CD4-positive, alpha-beta T cell treated with Interleukin-1 beta for 1 hour (primary cell): ENCODE measurements around the gene ABLIM3.
"Not testable (repeated sequence)": the region's sequence is repeated elsewhere in the genome, so short reads cannot be mapped to it uniquely, and the experiment has no call there.

Source experiments
- DNase-seq, 2 donors: peaks; one replicate each; pipeline ENCODE4 v3.0.0-alpha.2; 2020 to 2022

The ABLIM3 gene

DNA sequence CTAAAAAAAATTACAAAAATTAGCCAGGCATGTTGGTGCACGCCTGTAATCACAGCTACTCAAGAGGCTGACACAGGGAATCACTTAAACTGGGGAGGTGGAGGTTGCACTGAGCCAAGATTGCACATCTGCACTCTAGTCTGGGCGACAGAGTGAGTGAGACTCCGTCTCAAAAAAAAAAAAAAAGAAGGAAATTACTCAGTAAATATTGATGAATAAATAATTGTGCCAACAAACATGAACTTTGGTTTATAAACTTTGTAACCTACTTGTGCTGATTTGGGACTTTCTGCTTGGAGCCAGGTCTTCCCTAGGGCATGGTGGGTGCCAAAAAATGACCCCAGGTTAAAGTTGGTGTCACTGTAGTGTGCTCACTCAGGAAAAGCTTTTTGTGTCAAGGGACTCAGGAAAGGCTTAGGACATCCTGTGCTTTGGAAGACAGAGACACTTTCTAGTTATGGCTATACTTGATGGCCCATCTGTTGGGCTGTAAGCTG lies 19.0 kb downstream of the ABLIM3 start:
- no peak for DNase-seq

DNA sequence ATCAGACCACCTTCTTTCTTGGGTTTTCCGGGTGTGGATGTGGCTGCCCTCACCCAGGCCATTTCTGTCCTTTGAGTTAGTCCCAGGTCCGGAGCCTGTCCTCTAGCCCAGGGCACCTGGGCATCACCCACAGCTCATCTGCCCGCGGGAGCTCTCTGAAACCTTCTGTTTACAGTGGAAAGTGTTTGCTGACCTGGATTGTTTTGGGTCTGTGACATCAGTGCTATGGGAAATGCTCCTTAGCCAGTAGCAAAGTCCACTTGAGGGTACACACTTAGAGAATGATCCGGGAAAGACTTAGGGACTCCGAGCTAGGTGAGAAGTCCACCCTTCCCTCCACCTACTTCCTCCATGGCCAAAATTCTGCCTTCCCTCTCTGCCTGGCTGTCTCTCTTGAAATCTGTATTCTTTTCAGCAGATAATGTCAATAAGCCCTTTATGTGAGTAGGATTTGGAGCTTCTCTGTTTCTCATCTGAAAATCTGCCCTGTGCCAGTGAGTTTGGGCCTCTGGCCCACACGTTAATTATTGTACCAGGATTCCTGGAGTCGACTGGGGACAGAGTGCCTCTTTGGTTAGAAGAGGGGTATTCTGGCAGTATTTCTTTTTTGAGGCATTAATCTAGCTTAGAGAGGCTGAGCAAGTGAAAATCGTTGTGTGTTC lies 19.9 kb downstream of the ABLIM3 start:
- no peak for DNase-seq

DNA sequence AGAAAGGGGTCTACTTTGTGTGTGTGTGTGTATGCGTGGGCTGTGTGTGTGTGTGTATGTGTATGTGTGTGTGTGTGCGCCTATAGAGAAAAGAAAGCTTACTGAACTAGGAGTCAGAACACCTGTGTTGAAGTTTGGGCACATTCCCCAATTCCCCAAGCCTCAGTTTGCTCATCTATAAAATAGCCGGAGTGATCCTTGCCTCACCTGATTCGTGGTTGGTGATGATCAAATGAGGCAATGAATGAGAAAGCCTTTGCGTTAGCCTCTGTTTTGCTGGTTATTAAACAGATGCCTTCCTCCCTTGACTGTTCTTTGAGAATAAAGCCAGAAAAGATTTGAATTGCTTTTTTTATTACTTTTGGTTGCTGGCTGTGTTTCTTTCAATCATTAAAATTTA lies 20.6 kb downstream of the ABLIM3 start:
- no peak for DNase-seq

DNA sequence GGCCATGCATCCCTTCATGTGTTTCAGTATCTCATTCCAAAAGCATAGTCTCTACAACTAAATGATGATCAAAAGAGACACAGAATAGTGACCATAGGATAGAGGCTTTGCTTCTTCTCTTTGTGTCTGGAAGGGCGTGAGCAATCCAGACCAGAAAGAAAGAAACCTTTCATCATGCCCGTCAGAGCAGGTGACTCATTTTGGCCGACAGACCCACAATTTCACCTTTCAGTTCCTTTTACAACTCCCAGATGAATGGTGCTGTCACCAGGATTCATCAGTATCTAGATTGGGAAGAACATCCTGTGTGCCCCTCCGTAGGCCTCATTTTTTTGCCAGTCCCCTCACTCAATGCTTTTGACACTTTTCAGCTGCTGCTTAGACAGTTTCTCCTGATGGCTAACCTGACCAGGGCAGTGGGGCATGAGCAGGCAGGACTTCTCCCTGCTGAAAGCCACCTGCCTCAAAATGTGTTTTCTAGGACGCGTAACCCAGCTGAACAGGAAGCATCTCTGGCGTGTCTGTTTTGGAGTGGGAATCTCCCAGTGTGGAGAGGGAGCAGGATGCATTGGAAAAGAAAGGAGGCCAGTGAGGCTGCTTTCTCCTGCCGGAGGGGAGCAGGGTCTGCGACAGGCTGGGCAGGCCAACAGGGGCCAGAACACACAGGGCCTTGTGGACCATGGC lies 21.2 kb downstream of the ABLIM3 start:
- no peak for DNase-seq

DNA sequence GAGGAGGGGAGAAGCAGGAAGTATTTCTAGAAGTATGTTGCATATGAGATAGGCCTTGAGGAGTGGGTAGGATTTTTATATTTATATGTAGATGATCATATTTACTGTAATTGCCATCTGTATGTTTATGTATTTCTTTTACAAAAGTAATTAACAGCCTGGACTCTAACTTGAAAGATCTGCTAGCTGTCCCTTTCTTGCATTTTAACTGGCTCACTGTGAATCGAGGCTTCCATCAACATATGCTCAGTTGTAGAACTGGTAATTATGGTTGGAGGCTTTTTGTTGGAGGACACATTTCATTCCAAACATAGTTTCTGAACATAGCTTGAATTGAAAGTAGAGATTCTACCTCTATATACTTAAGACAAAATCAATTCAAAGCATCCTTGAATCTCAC lies 23.4 kb downstream of the ABLIM3 start:
- no peak for DNase-seq

DNA sequence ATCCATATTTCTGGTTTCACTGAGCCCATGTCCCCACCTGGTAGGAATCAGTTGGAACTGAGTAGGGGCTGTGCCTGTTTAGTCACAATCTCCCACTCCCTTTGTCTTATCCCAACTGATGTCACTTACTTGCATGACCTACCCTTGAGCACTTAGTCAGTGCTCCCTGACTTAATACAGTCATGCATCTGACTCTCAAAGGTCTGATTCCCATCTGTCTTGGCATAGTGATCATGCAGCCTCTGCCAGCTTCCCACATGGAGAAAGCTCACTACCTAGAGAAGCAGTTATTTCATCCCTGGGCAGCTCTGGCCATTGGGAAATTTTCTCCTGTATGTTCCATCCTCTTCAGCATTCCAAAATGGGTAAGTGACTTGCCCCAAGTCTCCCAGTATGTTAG lies 24.8 kb downstream of the ABLIM3 start:
- no peak for DNase-seq

DNA sequence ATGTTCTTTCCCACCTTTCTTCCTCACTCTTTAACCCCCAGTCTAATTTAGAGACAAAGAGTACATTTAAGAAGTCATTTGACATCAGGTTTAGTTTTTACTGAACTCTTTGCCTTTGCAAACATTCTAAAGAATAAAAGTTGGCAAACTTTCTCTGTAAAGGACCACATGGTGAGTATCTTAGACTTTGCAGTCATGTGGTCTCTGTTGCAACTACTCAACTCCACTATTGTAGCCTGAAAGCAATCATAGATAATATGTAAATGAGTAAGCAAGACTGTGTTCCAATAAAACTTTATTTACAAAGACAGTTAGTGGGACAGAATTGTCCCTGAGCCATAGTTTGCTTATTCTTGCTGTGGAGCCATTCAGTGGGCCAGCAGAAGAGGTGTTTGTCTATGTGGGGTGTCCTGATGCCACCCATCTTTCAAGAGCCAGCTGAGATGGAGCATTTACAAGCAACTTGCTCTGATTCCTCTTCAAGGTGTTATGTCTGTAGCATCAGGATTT lies 25.4 kb downstream of the ABLIM3 start:
- no peak for DNase-seq

DNA sequence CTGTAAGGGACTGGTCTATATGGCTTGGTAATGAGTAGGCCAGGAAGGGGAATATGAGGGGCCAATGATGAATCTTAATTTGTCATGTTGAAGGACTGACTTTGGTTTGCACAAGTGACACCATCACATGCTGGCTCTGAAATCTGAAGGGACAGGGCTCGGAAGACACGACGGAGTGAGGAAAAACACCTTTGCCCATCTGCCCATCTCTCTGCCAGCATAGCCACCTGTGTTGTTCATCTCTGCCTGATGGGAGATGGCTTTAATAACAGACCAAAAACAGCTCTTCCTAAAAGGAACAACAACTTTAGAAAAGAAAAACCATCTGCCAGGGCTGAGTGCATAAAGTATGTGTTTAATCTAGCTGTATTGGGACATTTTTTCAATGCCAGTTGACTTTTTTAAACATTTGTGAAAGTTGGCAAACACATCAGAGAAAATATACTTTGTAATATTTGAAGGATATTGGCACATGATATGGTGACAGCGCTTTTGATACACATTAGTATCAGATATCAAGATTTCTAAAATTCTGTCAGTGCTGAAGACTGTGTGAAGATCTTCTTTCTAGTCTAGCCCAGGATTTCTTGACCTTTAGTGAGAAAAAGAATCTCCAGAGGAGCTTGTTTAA lies 27.1 kb downstream of the ABLIM3 start:
- DNase-seq: no peak

DNA sequence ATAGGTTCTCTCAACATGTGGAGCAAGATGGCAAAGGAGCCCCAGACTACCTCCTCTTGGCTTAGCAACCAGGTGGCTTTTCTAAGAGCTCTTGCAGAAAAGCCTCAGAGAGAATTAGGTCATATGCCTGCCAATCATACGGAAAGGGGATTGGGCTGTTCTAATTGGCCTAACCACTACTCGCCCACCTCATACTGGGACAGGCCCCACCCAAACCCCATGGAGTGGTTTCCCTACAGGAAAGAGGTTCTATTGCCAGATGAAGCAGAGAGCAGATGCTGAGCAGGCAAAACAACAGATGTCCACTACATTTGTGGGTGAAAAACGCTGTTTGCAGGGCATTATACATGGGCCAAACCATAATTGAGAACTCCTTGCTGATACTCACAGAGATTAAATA lies 29.0 kb downstream of the ABLIM3 start:
- DNase-seq: no peak

DNA sequence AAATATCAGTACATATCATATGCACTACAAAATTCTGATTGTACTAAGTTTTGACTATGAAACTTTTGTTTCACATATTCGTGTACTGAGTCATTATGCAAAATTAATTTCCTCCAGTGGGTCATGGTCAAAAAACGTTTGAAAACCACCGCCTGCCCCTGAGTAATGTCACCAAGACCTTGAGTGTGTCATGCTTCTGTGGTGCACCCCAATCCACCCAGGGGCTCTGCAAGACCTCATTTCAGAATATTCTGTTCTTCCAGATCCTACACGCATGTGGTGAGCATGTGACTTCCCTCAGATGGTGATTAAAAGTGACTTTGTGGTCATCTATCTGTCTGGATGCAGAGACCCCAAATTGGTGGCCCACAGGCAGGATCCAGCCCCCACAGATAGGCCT lies 31.0 kb downstream of the ABLIM3 start:
- no peak for DNase-seq

DNA sequence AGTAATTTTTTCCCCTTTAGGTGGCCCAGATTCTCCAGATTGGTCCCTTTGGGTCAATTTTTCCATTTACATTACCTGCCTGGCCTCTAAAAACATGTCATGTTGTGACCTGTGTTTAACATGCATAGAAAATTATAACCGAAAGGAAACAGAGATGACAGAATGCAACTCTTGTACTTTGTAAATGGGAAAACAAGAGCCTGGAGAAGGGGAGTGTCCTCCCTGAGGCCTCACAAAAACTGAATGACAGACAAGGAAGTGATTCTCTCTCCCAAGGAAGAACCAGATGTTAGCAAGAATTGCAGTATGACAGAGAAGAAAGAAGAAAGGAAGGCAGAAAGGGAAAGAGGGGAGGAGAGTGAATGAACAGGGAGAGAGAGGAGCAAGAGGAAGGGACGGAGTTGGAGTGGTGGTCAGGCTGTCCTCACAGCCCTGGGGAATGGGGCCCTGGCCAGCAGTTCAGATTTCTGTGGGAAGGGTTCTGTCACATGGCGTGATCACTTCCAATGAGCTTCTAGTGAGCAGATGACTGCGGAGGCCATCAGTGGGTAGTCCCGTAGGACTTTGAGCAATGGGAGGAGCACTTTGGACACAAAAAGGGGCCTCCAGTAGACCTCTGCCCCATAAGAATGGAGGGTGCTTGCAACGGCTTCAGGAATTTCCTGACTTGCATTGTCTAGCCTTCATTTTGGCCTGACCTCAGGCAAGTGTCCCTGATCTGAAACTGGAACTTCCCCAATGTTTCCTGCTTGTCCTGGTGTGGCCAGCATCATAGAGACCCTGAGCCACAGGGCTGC lies 31.6 kb downstream of the ABLIM3 start:
- no peak for DNase-seq

DNA sequence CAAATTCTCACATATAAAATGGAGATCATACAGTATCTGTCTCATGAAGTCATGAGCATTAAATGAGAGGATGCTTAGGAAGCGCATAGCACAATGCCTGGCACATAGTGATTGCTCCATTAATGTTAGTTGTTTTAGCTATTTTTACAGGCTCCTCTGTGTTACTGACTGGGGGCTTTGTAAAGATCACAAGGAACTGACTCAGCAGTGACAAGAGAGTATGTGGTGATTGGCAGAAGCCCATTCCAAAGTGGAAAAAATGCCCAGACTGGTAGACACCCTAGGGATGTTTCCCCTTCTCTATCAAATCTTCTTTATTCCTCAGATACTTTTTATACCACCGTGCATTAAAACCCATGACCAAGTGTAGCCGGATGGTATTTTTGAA lies 33.5 kb downstream of the ABLIM3 start:
- DNase-seq: no peak

DNA sequence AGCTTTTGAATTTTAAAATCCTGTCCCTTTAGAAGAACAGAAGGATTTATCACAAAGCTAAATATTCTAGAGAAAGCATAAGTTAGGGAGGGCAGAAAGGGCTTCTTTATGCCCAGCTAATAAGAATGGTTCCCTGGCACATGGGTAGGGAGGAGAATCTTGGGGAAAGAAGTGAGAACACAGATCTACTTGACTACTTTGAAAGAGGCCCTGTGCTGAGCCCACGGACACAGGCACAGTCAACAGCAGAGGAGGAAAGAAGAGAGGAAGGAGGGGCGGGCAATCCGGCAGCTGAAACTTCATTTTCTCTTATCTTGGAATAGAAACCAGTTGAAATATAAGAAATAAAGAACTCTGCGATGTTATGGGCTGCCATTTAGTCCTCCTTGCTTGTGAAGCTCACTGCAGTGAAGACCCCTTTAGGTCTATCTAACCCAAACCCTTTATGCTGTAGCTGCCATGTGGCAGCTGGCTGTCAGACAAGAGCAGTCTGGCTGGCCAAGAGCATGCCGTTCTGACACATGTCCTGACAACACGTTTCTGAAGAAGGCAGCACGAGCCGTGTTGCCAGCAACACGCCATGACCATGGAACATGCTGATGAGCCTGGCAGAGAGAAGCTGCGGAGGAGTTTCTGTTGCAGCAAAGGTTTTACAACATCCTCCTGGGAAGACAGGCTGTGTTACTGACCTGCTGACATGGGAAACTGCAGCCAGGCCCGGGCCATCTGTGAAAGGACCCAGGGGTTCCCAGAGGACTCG lies 34.2 kb downstream of the ABLIM3 start:
- DNase-seq: no peak

DNA sequence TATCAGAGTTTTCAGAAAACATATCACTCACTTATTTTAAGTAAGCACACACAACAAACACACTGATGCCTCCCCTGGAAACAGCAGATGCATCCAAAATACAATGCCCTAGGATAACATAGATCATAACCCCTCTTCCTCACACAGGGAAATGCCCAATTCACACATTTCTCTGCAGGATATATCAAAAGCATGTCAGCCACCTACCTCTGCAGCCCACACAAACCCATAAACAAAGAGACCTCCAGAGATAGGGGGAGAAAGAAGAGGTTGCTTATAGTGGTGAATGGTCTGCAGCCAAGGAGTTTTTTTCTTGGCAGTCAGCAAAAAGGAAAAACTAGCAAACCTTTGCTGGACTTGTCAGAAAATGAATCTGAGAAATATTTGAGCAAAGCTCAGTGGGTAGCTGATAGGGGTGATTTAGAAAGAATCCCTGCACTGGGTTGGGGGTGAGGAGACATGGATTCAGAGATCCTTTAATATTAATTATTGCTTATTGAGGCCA lies 36.1 kb downstream of the ABLIM3 start:
- no peak for DNase-seq

DNA sequence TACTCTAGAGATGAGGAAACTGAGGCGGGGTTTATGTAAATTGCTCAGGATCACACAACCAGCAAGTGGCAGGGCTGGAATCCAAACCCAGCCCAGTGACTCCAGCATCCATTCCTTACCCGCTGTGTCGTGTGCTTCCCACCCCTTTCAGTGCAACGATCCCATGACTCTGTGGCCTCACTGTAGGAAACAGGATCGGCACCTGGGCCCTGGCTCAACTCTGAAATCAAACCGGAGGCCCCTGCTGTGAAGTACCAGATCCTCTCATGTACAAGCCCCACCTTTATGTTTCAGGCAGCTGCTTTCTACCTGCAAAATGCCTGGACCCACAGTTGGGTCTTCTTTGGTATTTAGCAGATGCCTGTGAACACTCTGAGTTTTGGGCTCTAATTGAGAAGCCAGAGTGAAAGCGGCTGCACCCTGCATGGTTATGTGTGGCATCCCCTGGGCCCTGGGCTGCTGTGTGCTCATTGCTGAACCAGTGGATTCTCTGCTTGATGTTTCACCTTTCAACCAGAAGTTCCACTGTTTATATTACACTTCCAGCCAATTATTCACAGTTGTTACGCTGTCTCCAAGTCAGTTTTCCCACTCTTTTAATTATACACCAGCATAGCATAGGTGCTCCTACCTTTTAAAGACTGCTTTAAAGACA lies 36.7 kb downstream of the ABLIM3 start:
- no peak for DNase-seq

DNA sequence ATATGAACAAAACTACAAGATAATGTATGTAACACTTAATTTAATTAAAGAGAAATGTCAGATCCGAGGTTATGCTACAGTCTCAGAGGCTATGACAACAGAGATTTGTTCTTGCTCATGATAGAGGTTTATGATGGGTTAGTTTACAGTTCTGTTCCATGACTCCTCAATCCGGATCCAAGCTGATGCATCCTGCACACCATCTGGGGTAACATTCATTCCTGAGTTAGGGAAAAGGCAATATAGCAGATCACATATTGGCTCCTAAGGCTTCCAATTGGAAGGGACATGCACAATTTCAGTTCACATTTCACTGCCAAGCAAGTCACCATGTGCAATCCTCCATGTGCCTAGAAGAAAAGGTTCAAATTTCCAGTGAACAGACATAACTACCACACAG lies 40.4 kb downstream of the ABLIM3 start:
- DNase-seq: no peak

DNA sequence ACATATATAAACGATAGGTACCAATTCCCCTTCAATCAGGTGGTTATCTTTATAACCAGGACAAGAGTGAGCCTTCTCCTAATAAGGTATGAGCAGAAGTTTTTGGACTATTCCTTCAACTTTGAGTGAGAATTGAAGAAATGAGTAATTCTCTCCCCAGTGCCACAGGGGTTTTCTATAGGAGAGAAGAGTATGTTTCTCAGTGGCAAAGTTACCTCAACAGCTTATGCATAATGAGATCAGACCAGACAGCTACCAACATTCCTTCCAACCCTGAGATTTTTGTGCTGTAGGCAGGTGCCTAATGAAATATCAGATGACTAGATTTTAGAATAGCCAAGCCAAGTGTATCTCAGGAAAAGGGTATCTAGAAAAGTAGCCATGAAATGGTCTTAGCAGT lies 40.9 kb downstream of the ABLIM3 start:
- DNase-seq: no peak

DNA sequence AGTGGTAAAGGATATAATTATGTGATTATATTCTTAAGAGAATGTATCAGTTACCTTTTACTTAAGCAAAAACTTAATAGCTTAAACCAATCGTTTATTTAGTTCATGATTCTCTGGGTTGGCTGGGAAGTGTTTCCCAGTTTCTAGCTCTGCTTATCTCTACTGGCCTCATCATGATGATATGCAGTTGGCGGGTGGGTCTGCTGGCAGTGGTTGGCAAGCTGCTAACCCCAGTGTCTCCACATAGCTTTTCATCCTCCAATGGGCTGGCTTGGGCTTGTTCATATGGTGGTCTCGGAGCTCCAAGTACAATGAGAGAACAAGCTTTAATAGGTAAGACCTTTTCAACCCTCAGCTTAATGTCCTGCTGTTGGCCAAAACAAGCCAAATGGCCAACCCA lies 43.8 kb downstream of the ABLIM3 start:
- DNase-seq: no peak

DNA sequence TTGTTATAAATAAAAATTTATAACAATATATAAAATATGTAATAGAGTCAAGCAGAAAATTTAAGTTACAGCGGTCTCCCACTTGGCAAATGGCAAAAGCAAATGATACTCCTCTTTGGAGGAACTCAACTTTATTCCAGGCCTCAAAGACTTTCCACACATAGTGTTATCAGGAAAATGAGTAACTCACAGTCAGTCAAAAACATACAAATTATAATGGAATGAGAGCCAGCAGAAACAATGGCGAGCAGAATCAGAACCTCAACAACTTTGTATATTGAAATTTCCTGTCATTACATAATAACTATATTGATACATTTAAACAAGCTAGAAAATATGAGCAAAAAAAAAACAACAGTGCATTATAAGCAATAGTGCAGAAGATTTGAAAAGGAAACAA lies 45.2 kb downstream of the ABLIM3 start:
- DNase-seq: no peak

DNA sequence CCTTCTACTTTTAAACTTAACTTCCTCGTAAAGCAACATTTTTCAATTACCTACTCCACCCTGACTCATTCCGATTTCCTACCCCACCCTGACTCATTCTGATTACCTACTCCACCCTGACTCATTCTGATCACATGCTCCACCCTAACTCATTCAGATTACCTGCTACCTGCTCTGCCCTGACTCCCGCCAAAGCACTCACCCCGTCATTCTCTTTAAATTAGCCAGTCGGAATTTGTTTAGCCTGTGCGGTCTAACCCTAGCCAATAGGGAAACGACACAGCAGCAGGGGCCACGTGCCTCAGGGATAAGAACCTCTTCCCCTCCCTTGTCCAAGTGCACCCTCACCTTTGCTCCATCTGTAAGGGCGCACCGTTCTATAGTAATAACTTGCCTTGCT lies 46.3 kb downstream of the ABLIM3 start:
- DNase-seq: not testable (repeated sequence)

DNA sequence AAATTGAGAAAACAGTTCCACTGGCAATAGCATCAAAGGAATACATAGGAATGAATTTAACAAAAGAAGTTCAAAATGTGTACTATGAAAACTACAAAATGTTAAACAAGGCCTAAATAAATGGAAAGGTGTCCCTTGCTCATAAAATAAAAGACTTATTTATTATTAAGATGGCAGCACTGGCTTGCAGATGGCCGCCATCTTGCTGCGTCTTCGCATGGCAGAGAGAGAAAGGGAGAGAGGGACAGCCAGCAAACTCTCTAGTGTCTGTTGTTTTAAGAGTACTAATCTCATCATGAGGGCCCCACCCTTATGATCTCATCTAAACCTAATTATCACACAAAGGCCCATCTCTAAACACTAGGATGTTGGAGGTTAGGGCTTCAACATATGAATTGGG lies 47.1 kb downstream of the ABLIM3 start:
- DNase-seq: no peak
